K562 (cell line): ENCODE results near the gene VSTM2B. TPM values are rescaled to one million over a fixed set of nuclear protein-coding genes. Genes with fewer than 3 reads are reported as not detected.
A peak's percentile ranks its signal among the peaks of the same experiment; 100 is the strongest.

Experiments used
- ARID1B ChIP-seq: fragments of 450-650 bp; IDR thresholded peaks from 2 replicates; pipeline ENCODE4 v1.6.1; 2016; ENCODE audit warnings: antibody characterized with exemption, mild to moderate bottlenecking, inconsistent platforms
- BACH1 ChIP-seq: fragments of 200-800 bp; sonication (Bioruptor generic); IDR thresholded peaks from 2 replicates; pipeline ENCODE4 v1.6.1; 2016; ENCODE audit warnings: missing genetic modification characterization, missing compliant biosample characterization
- CBX3 ChIP-seq, 2 experiments: IDR thresholded peaks; 1 replicate in 1 of 2; 2 replicates in 1 of 2; pipeline ENCODE4 v1.6.1; 2012; ENCODE audit warnings: inconsistent platforms in 2 of 2, low read length in 2 of 2, borderline replicate concordance in 1 of 2, control low read depth in 1 of 2
- CBX8 ChIP-seq: fragments of 200-600 bp; sonication (generic); IDR thresholded peaks from 2 replicates; pipeline ENCODE4 v1.6.1; 2012; ENCODE audit warnings: borderline replicate concordance, mixed run types, low read depth, mild to moderate bottlenecking, moderate library complexity, mixed read lengths, low read length, control low read depth, inconsistent platforms; ENCODE audit not compliant: poor library complexity, severe bottlenecking; ENCODE audit errors: extremely low read depth
- CHD2 ChIP-seq: IDR thresholded peaks from 2 replicates; pipeline ENCODE4 v1.6.1; 2011; ENCODE audit warnings: low read depth, low read length
- CTBP1 ChIP-seq: fragments of 450-650 bp; IDR thresholded peaks from 2 replicates; pipeline ENCODE4 v1.6.1; 2016; ENCODE audit warnings: borderline replicate concordance
- EP400 ChIP-seq: fragments of 450-650 bp; IDR thresholded peaks from 2 replicates; pipeline ENCODE4 v1.6.1; 2017; ENCODE audit warnings: antibody characterized with exemption, mild to moderate bottlenecking, moderate library complexity
- ETV1 ChIP-seq: fragments of 450-650 bp; conservative IDR thresholded peaks from 2 replicates; pipeline ENCODE4 v1.6.1; 2016; ENCODE audit warnings: missing genetic modification characterization, control low read depth, low read depth, missing compliant biosample characterization
- HCFC1 ChIP-seq: IDR thresholded peaks from 2 replicates; pipeline ENCODE4 v1.6.1; 2012; ENCODE audit warnings: low read depth, low read length, improper control_type of control experiment
- HEY1 ChIP-seq: fragments of 250-450 bp; sonication (Bioruptor Pico); IDR thresholded peaks from 2 replicates; pipeline ENCODE4 v1.5.0; 2020; ENCODE audit warnings: mild to moderate bottlenecking, moderate library complexity, borderline replicate concordance
- HLTF ChIP-seq: fragments of 450-650 bp; IDR thresholded peaks from 2 replicates; pipeline ENCODE4 v1.6.1; 2016
- MAZ ChIP-seq, 2 experiments: fragments of 450-650 bp in 1 of 2; sonication (generic) in 1 of 2; formaldehyde crosslinking; IDR thresholded peaks in 1 of 2; conservative IDR thresholded peaks in 1 of 2; 2 replicates each; pipeline versions ENCODE4 v1.4.0 to v1.5.0; 2020; ENCODE audit warnings: mild to moderate bottlenecking in 1 of 2, missing genetic modification reagents in 1 of 2
- MCM3 ChIP-seq: fragments of 450-650 bp; IDR thresholded peaks from 2 replicates; pipeline ENCODE4 v1.6.1; 2016
- OTX1 ChIP-seq: fragments of 450-650 bp; formaldehyde crosslinking; IDR thresholded peaks from 2 replicates; pipeline ENCODE4 v1.4.0; 2022; ENCODE audit warnings: mild to moderate bottlenecking
- POLR2H ChIP-seq: IDR thresholded peaks from 2 replicates; pipeline ENCODE4 v1.6.1; 2016; ENCODE audit warnings: missing genetic modification characterization, low read depth, mild to moderate bottlenecking, control low read depth, missing compliant biosample characterization, moderate library complexity
- SMARCA5 ChIP-seq: fragments of 450-650 bp; IDR thresholded peaks from 2 replicates; pipeline ENCODE4 v1.6.1; 2016
- SRSF1 ChIP-seq: fragments of 200-400 bp; formaldehyde crosslinking; IDR thresholded peaks from 2 replicates; pipeline ENCODE4 v1.6.1; 2017; ENCODE audit warnings: mild to moderate bottlenecking, low read depth, low read length, moderate library complexity
- TAF1 ChIP-seq: IDR thresholded peaks from 2 replicates; pipeline ENCODE4 v1.6.1; 2011; ENCODE audit warnings: mild to moderate bottlenecking, low read length, moderate library complexity; ENCODE audit not compliant: insufficient read depth, control insufficient read depth, severe bottlenecking; ENCODE audit errors: extremely low read depth
- TEAD1 ChIP-seq, 2 experiments: fragments of 450-650 bp in 1 of 2; sonication (generic) in 1 of 2; formaldehyde crosslinking; IDR thresholded peaks; 2 replicates each; pipeline versions ENCODE4 v1.4.0 to v1.8.0; 2020 to 2022; ENCODE audit warnings: mild to moderate bottlenecking in 2 of 2, missing genetic modification reagents in 1 of 2
- ZBTB9 ChIP-seq: fragments of 450-650 bp; formaldehyde crosslinking; IDR thresholded peaks from 2 replicates; pipeline ENCODE4 v1.4.0; 2020; ENCODE audit warnings: mild to moderate bottlenecking, moderate library complexity
- ZFP36 ChIP-seq: fragments of 150-350 bp; IDR thresholded peaks from 2 replicates; pipeline ENCODE4 v1.6.1; 2018; ENCODE audit warnings: low read length, low read depth; ENCODE audit not compliant: partially characterized antibody
- ZNF174 ChIP-seq: fragments of 250-450 bp; sonication (Bioruptor Pico); IDR thresholded peaks from 2 replicates; pipeline ENCODE4 v1.4.0; 2020; ENCODE audit warnings: mild to moderate bottlenecking
- ZNF282 ChIP-seq: sonication (generic); formaldehyde crosslinking; IDR thresholded peaks from 2 replicates; pipeline ENCODE4 v1.8.1; 2023; ENCODE audit warnings: missing genetic modification reagents
- ZNF347 ChIP-seq: fragments of 450-650 bp; formaldehyde crosslinking; IDR thresholded peaks from 2 replicates; pipeline ENCODE4 v1.4.0; 2020; ENCODE audit warnings: low read depth, mild to moderate bottlenecking, moderate library complexity
- ZNF589 ChIP-seq: fragments of 200-800 bp; sonication (Bioruptor generic); IDR thresholded peaks from 2 replicates; pipeline ENCODE4 v1.6.1; 2016; ENCODE audit warnings: low read depth, missing genetic modification characterization, missing compliant biosample characterization
- ZNF668 ChIP-seq: fragments of 250-450 bp; sonication (Bioruptor Pico); IDR thresholded peaks from 2 replicates; pipeline ENCODE4 v1.8.0; 2022; ENCODE audit warnings: mild to moderate bottlenecking, inconsistent platforms
- polyA plus RNA-seq, 8 experiments: library from polyadenylated mRNA; depleted of rRNA in 4 of 8; stranded (reverse) in 5 of 8; unstranded in 3 of 8; fragments of >200 nt; fragmentation: Nextera tagmentation in 2 of 8; fragmentation: Illumina TruSeq in 1 of 8; extraction: Ambion mirVana in 2 of 8; extraction: Trizol in 1 of 8; gene quantifications; 2 replicates each; pipeline versions ENCODE4 v1.2.1 to v1.2.3, GENCODE V29; 2011 to 2014; ENCODE audit warnings: inconsistent platforms in 1 of 8, missing spikeins in 1 of 8
- total RNA-seq, 7 experiments: library from RNA; depleted of rRNA in 6 of 7; stranded (reverse); fragments of >200 nt in 6 of 7; fragmentation: Illumina TruSeq in 2 of 7; extraction: Trizol in 2 of 7; gene quantifications; 2 replicates each; pipeline versions ENCODE4 v1.2.1 to v1.2.3, GENCODE V29; 2011 to 2021; ENCODE audit warnings: low replicate concordance in 1 of 7
- TF ChIP-seq, protein P1 (sequence below): fragments of 250-450 bp; sonication (Bioruptor Pico); IDR thresholded peaks from 2 replicates; pipeline ENCODE4 v1.9.0; 2021; ENCODE audit warnings: mild to moderate bottlenecking

Gene VSTM2B
- total and polyA plus RNA-seq, 9 of the 15 experiments (the other 6 are each of a cell fraction or from before 2014, with no cell fraction given): not detected

DNA sequence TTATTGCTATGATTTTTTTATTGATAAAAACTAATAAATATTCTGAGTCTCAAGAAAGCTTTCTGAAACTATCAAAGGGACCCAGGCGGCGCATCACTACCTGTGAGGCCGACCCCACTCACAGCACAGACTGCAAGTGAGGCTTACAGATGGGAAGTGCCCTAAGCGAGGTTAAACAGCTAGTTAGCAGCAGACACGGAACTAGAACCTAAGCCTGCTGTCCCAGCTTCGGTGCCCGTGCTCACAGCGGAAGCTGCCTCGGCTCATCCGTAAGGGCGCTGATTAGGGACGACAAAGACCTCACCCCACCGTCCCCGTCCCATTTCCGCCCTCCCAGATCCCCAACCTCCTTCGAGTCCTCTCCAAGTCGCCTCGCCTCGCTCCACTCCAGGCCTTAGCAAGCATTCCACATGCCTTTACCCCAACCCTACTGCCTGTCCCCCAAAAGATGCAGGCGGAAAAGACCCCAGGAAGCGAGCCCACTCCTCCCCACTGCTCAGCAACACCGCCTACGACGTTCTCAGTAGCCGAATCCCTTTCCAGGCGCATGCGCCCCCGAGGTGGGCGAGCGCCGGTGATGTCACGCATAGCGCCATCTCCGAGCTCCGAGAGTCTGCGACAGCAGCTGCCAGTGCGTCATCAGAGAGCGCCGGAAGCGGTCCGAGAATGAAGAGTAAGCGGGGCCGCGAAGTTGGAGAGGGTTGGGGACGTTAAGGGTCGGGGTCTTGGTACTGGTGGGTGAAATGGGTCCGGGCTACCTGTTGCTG, 80.0 kb downstream of the VSTM2B start, which contains the start of gene POP4 (continued):
- TF ChIP-seq CTBP1: 0 out of 2 replicates have a peak, but pooled peaks have one; percentile 51
- peak; percentile 91 for TF ChIP-seq POLR2H (tag)
- TF ChIP-seq HLTF: peak; percentile 79; the same call in 1 of the 2 replicates
- TF ChIP-seq ZNF668 (CRISPR knock-in tag): no peak
- TF ChIP-seq SMARCA5: no peak
- TF ChIP-seq OTX1 (CRISPR knock-in tag): peak; percentile 54; the same call in 1 of the 2 replicates
- TF ChIP-seq CBX3 (IDR thresholded peaks at IDR 0.05; ENCODE audit: borderline replicate concordance in 1 of 2, low read length in 2 of 2): no peak
- peak; percentile 44; the same call in 1 of the 2 replicates for TF ChIP-seq CHD2
- peak; percentile 88 for TF ChIP-seq EP400
- TF ChIP-seq BACH1: no peak
- TF ChIP-seq SRSF1: no peak
- TF ChIP-seq TAF1: peak; percentile 87
- no peak for TF ChIP-seq TEAD1 (CRISPR knock-in tag; IDR thresholded peaks at IDR 0.05)
- peak; percentile 73 to 76; a peak in 2 of 4 replicates for TF ChIP-seq MAZ (CRISPR knock-in tag; conservative IDR thresholded peaks at IDR 0.05 in 1 of 2, IDR thresholded peaks at IDR 0.05 in 1 of 2)
- TF ChIP-seq ZBTB9 (CRISPR knock-in tag): no peak
- peak; percentile 88 for TF ChIP-seq HCFC1
- no peak for TF ChIP-seq ZFP36
- TF ChIP-seq ZNF589 (CRISPR knock-in tag): no peak
- no peak for TF ChIP-seq CBX8
- no peak for TF ChIP-seq ZNF282 (CRISPR knock-in tag)
- TF ChIP-seq ETV1 (tag): peak; percentile 87
- no peak for TF ChIP-seq MCM3
- no peak for TF ChIP-seq HEY1 (CRISPR knock-in tag)
- no peak for TF ChIP-seq ZNF174
- peak; percentile 51; the same call in 1 of the 2 replicates for TF ChIP-seq ARID1B
- TF ChIP-seq ZNF347: no peak
- TF ChIP-seq, protein P1, sequence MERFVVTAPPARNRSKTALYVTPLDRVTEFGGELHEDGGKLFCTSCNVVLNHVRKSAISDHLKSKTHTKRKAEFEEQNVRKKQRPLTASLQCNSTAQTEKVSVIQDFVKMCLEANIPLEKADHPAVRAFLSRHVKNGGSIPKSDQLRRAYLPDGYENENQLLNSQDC: 0 out of 2 replicates have a peak, but pooled peaks have one; percentile 7
